ENCODE results near the gene EIPR1.

Gene EIPR1

GRCh38 chr2:3142210-3142609, 235.4 kb downstream of the EIPR1 start:
- no peak for DNase-seq

DNA sequence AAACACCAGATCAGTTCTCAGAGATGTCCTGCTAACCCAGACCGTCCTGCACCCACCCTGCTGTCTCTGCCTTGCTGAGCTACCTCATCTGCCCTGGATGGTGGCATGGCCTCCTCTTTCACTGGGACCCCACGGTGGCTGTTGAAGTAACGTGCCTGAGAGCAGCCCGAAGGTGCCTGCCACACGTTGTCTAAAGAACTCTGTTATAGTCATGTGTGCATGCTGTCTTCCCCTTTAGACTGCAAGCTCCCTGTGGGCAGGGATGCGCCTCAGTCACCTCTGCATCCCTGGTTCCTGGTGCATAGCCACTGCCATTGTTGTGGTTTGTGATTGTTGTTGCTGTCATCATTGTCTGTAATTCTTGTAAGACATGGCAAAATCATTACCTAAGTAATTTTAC, 235.9 kb downstream of the EIPR1 start:
- no peak for DNase-seq

DNA sequence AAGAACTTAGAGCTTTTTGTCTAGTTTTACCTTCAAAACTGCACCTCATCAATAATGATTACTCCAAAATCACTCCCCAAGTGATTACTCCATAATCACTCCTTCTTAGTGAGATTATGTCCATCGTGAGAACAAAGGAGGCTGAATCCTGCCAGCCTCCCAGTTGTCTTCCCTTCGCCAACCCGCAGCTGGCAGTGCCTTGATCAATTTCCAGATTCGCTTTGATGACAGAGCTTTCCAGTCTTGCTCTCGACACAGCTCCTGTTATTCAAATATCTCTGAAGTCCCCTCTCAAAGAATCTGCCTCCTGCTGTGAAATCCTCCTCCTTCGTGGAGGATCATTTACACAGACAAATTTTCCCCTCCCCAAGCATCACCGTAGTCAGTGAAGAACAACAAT, 237.7 kb downstream of the EIPR1 start:
- DNase-seq = no peak

All from cerebellar nuclear complex (tissue), 1 donor.